Bladder microvascular endothelial cell (primary cell): Measurements from ENCODE around the gene MBD3L2. TPM values are rescaled to one million over a fixed set of nuclear protein-coding genes. Genes with fewer than 3 reads are reported as not detected.

ENCODE experiments used
- total RNA-seq: library from RNA; depleted of rRNA; stranded (reverse); fragments of >200 nt; gene quantifications from 2 replicates; pipeline ENCODE4 v1.2.3, GENCODE V29; 2014

Gene MBD3L2
- total RNA-seq = not detected in 2 replicates

GRCh38 chr19:7049021-7049420 is at the start of gene MBD3L2:
Gene MBD3L2 (plus strand): TSS chr19:7049321. CDS start chr19:7049374, 53 bp downstream.

DNA sequence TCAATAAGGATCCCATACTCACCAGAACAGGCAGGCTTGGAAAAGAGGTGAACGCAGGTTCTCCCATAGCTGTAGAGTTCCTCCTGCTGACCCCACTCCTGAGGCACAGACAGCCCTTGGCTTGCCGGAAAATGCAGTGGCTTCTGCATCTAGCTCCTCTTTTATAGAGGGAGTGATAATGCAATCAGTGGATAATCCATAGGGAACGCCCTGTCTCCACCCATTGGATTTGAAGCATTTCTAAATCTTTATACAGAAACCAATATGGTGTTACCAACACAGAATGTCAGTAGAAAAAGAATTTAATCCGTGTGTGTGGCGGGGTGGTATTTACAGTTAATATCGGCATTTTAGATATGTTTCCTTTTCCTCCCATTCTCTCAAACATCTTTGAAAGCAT is 27.8 kb upstream of the MBD3L2 start, which contains the start of gene MBD3L2B:
Gene MBD3L2B, minus strand, starts transcription at position 101 of the 400 bp plus-strand sequence. Its CDS starts 34 bp downstream, at position 67.

DNA sequence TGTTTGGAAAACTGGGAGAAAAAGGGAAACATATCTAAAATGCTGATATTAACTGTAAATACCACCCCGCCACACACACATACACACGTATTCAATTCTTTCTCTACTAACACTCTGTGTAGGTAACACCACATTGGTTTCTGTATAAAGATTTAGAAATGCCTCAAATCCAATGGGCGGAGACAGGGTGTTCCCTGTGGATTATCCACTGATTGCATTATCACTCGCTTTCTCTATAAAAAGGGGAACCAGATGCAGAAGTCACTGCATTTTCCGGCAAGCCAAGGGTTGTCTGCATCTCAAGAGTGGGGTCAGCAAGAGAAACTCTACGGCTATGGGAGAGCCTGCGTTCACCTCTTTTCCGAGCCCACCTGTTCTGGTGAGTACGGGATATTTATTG is 18.8 kb upstream of the MBD3L2 start, which contains the start of gene MBD3L5:
Gene MBD3L5, plus strand, starts transcription at position 301 of the 400 bp plus-strand sequence. Its CDS starts 34 bp downstream, at position 335.

DNA sequence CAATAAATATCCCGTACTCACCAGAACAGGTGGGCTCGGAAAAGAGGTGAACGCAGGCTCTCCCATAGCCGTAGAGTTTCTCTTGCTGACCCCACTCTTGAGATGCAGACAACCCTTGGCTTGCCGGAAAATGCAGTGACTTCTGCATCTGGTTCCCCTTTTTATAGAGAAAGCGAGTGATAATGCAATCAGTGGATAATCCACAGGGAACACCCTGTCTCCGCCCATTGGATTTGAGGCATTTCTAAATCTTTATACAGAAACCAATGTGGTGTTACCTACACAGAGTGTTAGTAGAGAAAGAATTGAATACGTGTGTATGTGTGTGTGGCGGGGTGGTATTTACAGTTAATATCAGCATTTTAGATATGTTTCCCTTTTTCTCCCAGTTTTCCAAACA is 9.0 kb upstream of the MBD3L2 start, which contains the start of gene MBD3L4:
Gene MBD3L4, minus strand, starts transcription at position 101 of the 400 bp plus-strand sequence. Its CDS starts 35 bp downstream, at position 66.

DNA sequence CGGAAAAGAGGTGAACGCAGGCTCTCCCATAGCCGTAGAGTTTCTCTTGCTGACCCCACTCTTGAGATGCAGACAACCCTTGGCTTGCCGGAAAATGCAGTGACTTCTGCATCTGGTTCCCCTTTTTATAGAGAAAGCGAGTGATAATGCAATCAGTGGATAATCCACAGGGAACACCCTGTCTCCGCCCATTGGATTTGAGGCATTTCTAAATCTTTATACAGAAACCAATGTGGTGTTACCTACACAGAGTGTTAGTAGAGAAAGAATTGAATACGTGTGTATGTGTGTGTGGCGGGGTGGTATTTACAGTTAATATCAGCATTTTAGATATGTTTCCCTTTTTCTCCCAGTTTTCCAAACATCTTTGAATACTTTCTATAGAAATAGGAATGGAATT is 9.5 kb downstream of the MBD3L2 start, which contains the start of gene MBD3L3:
Gene MBD3L3, minus strand, starts transcription at position 101 of the 400 bp plus-strand sequence. Its CDS starts 71 bp downstream, at position 30.

GRCh38 chr19:7069042-7069903 is 20.2 kb downstream of the MBD3L2 start, which contains the start of gene ZNF557:
Gene ZNF557 (plus strand): TSS chr19:7069703. CDS start chr19:7075075, 5,372 bp downstream.

Other genes with a start within 250 kb of the MBD3L2 start
- not detected in 2 replicates for gene ADGRE1, start 161.7 kb upstream of the MBD3L2 start, total RNA-seq
- 0.16 TPM in 1 of 2 replicates, not detected in the other for gene MBD3L2B, start 27.9 kb upstream of the MBD3L2 start, total RNA-seq
- not detected in 2 replicates for gene MBD3L5, start 18.7 kb upstream of the MBD3L2 start, total RNA-seq
- gene MBD3L4, start 9.1 kb upstream of the MBD3L2 start, total RNA-seq = not detected in 2 replicates
- not detected in 2 replicates for gene MBD3L3, start 9.4 kb downstream of the MBD3L2 start, total RNA-seq
- 9.1 and 16.3 TPM in 2 replicates for gene ZNF557, start 20.4 kb downstream of the MBD3L2 start, total RNA-seq
- gene INSR, start 245.1 kb downstream of the MBD3L2 start, total RNA-seq = 43.2 and 46.4 TPM in 2 replicates